ENCODE measurements around the gene RRP15. TPM values are rescaled to one million over a fixed set of nuclear protein-coding genes. Genes with fewer than 3 reads are reported as not detected.

Gene RRP15
- total RNA-seq, 1 experiment from 2014 or later, result 83.1 TPM

- Mint-ChIP-seq H3K4me1 (ENCODE audit: insufficient read depth, unreplicated experiment) (peaks cover 6% of the 10 kb centered on the region), H3K27me3 (ENCODE audit: insufficient read depth, unreplicated experiment) (no peaks in the 10 kb centered on the region)
- no peak for TF ChIP-seq CTCF (IDR thresholded peaks at IDR 0.05; ENCODE audit: unreplicated experiment)
Measured at GRCh38 chr1:218357893-218358232, 72.8 kb downstream of the RRP15 start.

GRCh38 chr1:218361298-218362065 is 76.4 kb downstream of the RRP15 start:
- peak; percentile 80 for DNase-seq (ENCODE audit: unreplicated experiment)
- BruUV-seq (replicated peaks), result no TSS peak
- CTCF ChIA-PET, result interaction anchor here (0.6 to 0.7 kb wide), 4 partner anchors 40 to 1204 kb away, joined by 3 to 4 read pairs (median 3); no protein-coding TSS in a partner anchor
- no peaks in the 10 kb centered on the region for H3K9me3 Mint-ChIP-seq (ENCODE audit: unreplicated experiment)
- no peaks in the 10 kb centered on the region for H3K36me3 Mint-ChIP-seq (ENCODE audit: insufficient read depth, unreplicated experiment)
- H3K4me3 Mint-ChIP-seq (ENCODE audit: unreplicated experiment), result no peak overlapping the region
- intact Hi-C loops (cut with micrococcal nuclease), result loop anchor here (1.0 kb wide), 3 partner anchors 160 to 706 kb away; no protein-coding TSS in a partner anchor
- no peaks in the 10 kb centered on the region for H3K27me3 Mint-ChIP-seq (ENCODE audit: insufficient read depth, unreplicated experiment)
- POLR2A ChIA-PET, result interaction anchor here (0.6 kb wide), 1 partner anchor 65 kb away, joined by 4 read pairs; no protein-coding TSS in a partner anchor
- H3K27ac Mint-ChIP-seq (ENCODE audit: low read depth, unreplicated experiment), result no peak overlapping the region
- no peaks in the 10 kb centered on the region for H3K4me1 Mint-ChIP-seq (ENCODE audit: insufficient read depth, unreplicated experiment)
- TF ChIP-seq CTCF (IDR thresholded peaks at IDR 0.05; ENCODE audit: unreplicated experiment), result peak; percentile 68

More at GRCh38 chr1:218357893-218358232, 72.8 kb downstream of the RRP15 start:
- Mint-ChIP-seq H3K27ac (ENCODE audit: low read depth, unreplicated experiment) (no peak overlapping the region), H3K36me3 (ENCODE audit: insufficient read depth, unreplicated experiment) (no peaks in the 10 kb centered on the region), H3K9me3 (ENCODE audit: unreplicated experiment) (no peaks in the 10 kb centered on the region), H3K4me3 (ENCODE audit: unreplicated experiment) (no peak overlapping the region)
- no peak for DNase-seq (ENCODE audit: unreplicated experiment)
- no TSS peak for BruUV-seq (replicated peaks)
- POLR2A ChIA-PET, result interaction anchor here (1.1 to 1.4 kb wide), 2 partner anchors 9 to 10 kb away, joined by 4 to 6 read pairs; no protein-coding TSS in a partner anchor
- CTCF ChIA-PET, result interaction anchor here (0.6 to 1.1 kb wide), 4 partner anchors 11 to 110 kb away, joined by 3 to 5 read pairs (median 3); no protein-coding TSS in a partner anchor
- intact Hi-C loops (cut with micrococcal nuclease), result no loop called here

- no peak for TF ChIP-seq CTCF (IDR thresholded peaks at IDR 0.05; ENCODE audit: unreplicated experiment)
- ChIA-PET POLR2A (no interaction called here), CTCF (interaction anchor here (0.6 to 2.5 kb wide), 3 partner anchors 8 to 704 kb away, joined by 3 to 7 read pairs (median 7); no protein-coding TSS in a partner anchor)
- H3K27ac Mint-ChIP-seq (ENCODE audit: low read depth, unreplicated experiment), result no peak overlapping the region
- no peak for DNase-seq (ENCODE audit: unreplicated experiment)
- H3K9me3 Mint-ChIP-seq (ENCODE audit: unreplicated experiment), result no peaks in the 10 kb centered on the region
- no peaks in the 10 kb centered on the region for H3K4me1 Mint-ChIP-seq (ENCODE audit: insufficient read depth, unreplicated experiment)
- H3K27me3 Mint-ChIP-seq (ENCODE audit: insufficient read depth, unreplicated experiment), result no peaks in the 10 kb centered on the region
- no peaks in the 10 kb centered on the region for H3K36me3 Mint-ChIP-seq (ENCODE audit: insufficient read depth, unreplicated experiment)
- intact Hi-C loops (cut with micrococcal nuclease), result no loop called here
- no peak overlapping the region for H3K4me3 Mint-ChIP-seq (ENCODE audit: unreplicated experiment)
- no TSS peak for BruUV-seq (replicated peaks)
Measured at GRCh38 chr1:218362418-218363076, 77.5 kb downstream of the RRP15 start.

- no peak for TF ChIP-seq CTCF (IDR thresholded peaks at IDR 0.05; ENCODE audit: unreplicated experiment)
- Mint-ChIP-seq H3K27ac (ENCODE audit: low read depth, unreplicated experiment) (no peak overlapping the region), H3K36me3 (ENCODE audit: insufficient read depth, unreplicated experiment) (no peaks in the 10 kb centered on the region), H3K4me1 (ENCODE audit: insufficient read depth, unreplicated experiment) (no peaks in the 10 kb centered on the region), H3K4me3 (ENCODE audit: unreplicated experiment) (no peak overlapping the region), H3K27me3 (ENCODE audit: insufficient read depth, unreplicated experiment) (no peaks in the 10 kb centered on the region), H3K9me3 (ENCODE audit: unreplicated experiment) (no peaks in the 10 kb centered on the region)
- ChIA-PET CTCF (interaction anchor here (0.6 to 2.5 kb wide), 4 partner anchors 9 to 704 kb away, joined by 3 to 7 read pairs (median 5); no protein-coding TSS in a partner anchor), POLR2A (no interaction called here)
- no peak for DNase-seq (ENCODE audit: unreplicated experiment)
- intact Hi-C loops (cut with micrococcal nuclease), result no loop called here
- no TSS peak for BruUV-seq (replicated peaks)
Measured at GRCh38 chr1:218363141-218363540, 78.0 kb downstream of the RRP15 start.
